CD4-positive, CD25-positive, alpha-beta regulatory T cell (primary cell): ENCODE measurements around the gene AQP7. TPM values are rescaled to one million over a fixed set of nuclear protein-coding genes. Genes with fewer than 3 reads are reported as not detected.

Experiments
- ATAC-seq, 2 donors: fragments of 150-1000 bp; cut with Tn5 transposase; one replicate each; pipeline ENCODE4 v1.10.0; 2021; ENCODE audit warnings: low read depth in 2 of 2, moderate number of reproducible peaks in 2 of 2, moderate library complexity in 1 of 2
- DNase-seq, 3 donors: peaks; one replicate each; pipeline versions ENCODE4 v3.0.0 to v3.0.0-alpha.2; 2012 to 2022; ENCODE audit warnings: mixed read lengths in 1 of 3
- H3K27ac ChIP-seq: one replicate; pipeline ENCODE4 v1.7.0; 2013; ENCODE audit warnings: mild to moderate bottlenecking, low read length; ENCODE audit not compliant: insufficient read depth, poor library complexity, severe bottlenecking
- H3K27me3 ChIP-seq: one replicate; pipeline ENCODE4 v1.7.0; 2013; ENCODE audit warnings: low read length; ENCODE audit not compliant: control insufficient read depth, insufficient read depth
- H3K36me3 ChIP-seq: one replicate; pipeline ENCODE4 v1.7.0; 2013; ENCODE audit warnings: mild to moderate bottlenecking, low read length, moderate library complexity; ENCODE audit not compliant: control insufficient read depth, insufficient read depth
- H3K4me1 ChIP-seq: 2 replicates; pipeline ENCODE4 v1.7.0; 2013; ENCODE audit warnings: mild to moderate bottlenecking, low read length; ENCODE audit not compliant: insufficient read depth, control insufficient read depth, poor library complexity, severe bottlenecking
- H3K4me3 ChIP-seq: one replicate; pipeline ENCODE4 v1.7.0; 2013; ENCODE audit warnings: low read depth, mild to moderate bottlenecking, low read length, moderate library complexity
- H3K9me3 ChIP-seq, 2 experiments: 1 replicate in 1 of 2; 2 replicates in 1 of 2; pipeline ENCODE4 v1.7.0; 2013; ENCODE audit warnings: low read length in 2 of 2, mild to moderate bottlenecking in 1 of 2, moderate library complexity in 1 of 2; ENCODE audit not compliant: control insufficient read depth in 2 of 2
- H3K27ac Mint-ChIP-seq, 3 donors: one replicate each; pipeline ENCODE4 v1.8.0; 2020 to 2022; ENCODE audit warnings: mild to moderate bottlenecking in 3 of 3, mixed read lengths in 3 of 3, moderate library complexity in 2 of 3
- H3K27me3 Mint-ChIP-seq: one replicate; pipeline ENCODE4 v1.8.0; 2022; ENCODE audit warnings: mild to moderate bottlenecking, mixed read lengths
- H3K36me3 Mint-ChIP-seq: one replicate; pipeline ENCODE4 v1.8.0; 2020; ENCODE audit warnings: mixed read lengths
- H3K4me1 Mint-ChIP-seq, 4 donors: one replicate each; pipeline ENCODE4 v1.8.0; 2020 to 2022; ENCODE audit warnings: mixed read lengths in 4 of 4, mild to moderate bottlenecking in 1 of 4
- H3K4me3 Mint-ChIP-seq, 4 donors: one replicate each; pipeline ENCODE4 v1.8.0; 2020 to 2022; ENCODE audit warnings: mild to moderate bottlenecking in 4 of 4, mixed read lengths in 4 of 4, moderate library complexity in 3 of 4
- H3K9me3 Mint-ChIP-seq, 7 donors: one replicate each; pipeline ENCODE4 v1.8.0; 2020 to 2022; ENCODE audit warnings: mixed read lengths in 7 of 7, mild to moderate bottlenecking in 3 of 7, moderate library complexity in 2 of 7
- polyA plus RNA-seq, 4 donors: library from polyadenylated mRNA; unstranded; fragments of 300-500 nt; fragmentation: Illumina TruSeq; gene quantifications; one replicate each; pipeline ENCODE4 v1.2.3, GENCODE V29; 2021
- total RNA-seq: library from RNA; stranded (reverse); gene quantifications from one replicate; pipeline ENCODE4 v1.2.3, GENCODE V29; 2022

The AQP7 gene
- total and polyA plus RNA-seq, 5 donors from 2014 or later, result 0.15 to 1.0 (median 0.45) TPM

DNA sequence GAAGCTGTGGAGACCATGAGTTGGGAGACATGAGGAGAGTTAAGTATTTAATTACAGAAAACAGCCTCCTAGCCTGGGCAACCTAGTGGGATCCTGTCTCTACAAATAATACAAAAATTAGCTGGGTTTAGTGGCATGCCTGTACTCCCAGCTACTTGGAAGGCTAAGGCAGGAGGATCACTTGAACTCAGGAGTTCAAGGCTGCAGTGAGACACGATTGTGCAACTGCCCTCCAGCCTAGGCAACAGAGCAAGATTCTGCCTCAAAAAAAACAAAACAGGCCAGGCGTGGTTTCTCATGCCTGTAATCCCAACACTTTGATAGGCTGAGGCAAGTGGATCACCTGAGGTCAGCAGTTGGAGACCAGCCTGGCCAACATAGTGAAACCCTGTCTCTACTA, 52.6 kb downstream of the AQP7 start:
- Mint-ChIP-seq H3K4me3 (no peak overlapping the region), H3K36me3 (peaks cover 37% of the 10 kb centered on the region), H3K9me3 (no peaks in the 10 kb centered on the region), H3K4me1 (peaks cover 2 to 7% (median 5%) of the 10 kb centered on the region in 4 donors), H3K27ac (no peak overlapping the region), H3K27me3 (no peaks in the 10 kb centered on the region)
- peaks cover 43% of the 10 kb centered on the region for H3K36me3 ChIP-seq
- no peaks in the 10 kb centered on the region for H3K4me1 ChIP-seq
- DNase-seq, result no peak
- no peaks in the 10 kb centered on the region for H3K27me3 ChIP-seq
- H3K9me3 ChIP-seq, result no peaks in the 10 kb centered on the region
- no peak for ATAC-seq
- no peak overlapping the region for H3K4me3 ChIP-seq
- H3K27ac ChIP-seq, result no peak overlapping the region

DNA sequence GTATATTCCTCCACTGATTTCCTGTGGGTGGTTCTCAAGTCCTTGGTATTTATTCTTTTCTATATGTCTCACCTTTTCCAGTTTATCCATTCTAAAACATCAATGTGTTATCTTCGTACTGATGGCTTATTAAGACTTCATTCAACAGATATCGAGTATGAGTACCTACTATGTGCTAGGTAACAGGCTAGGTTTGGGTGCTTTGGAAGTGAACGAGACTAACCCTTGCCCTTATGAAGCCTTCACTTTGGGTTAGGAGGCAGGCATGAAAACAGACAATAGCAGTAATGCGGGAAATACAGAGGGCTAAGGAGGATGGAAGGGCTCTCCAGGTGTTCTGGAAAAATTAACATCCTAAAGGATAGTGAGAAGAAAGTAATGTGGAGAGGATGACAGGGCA, 53.4 kb downstream of the AQP7 start:
- DNase-seq (no peak), ATAC-seq (no peak)
- Histone ChIP-seq H3K4me3 (no peak overlapping the region), H3K27ac (no peak overlapping the region), H3K27me3 (no peaks in the 10 kb centered on the region), H3K9me3 (no peaks in the 10 kb centered on the region), H3K4me1 (no peaks in the 10 kb centered on the region), H3K36me3 (peaks cover 48% of the 10 kb centered on the region)
- H3K36me3 Mint-ChIP-seq, result peaks cover 38% of the 10 kb centered on the region
- H3K27ac Mint-ChIP-seq, result no peak overlapping the region
- no peaks in the 10 kb centered on the region for H3K9me3 Mint-ChIP-seq
- H3K27me3 Mint-ChIP-seq, result no peaks in the 10 kb centered on the region
- no peak overlapping the region for H3K4me3 Mint-ChIP-seq
- peaks cover 0 to 5% (median 2%) of the 10 kb centered on the region in 4 donors for H3K4me1 Mint-ChIP-seq

- Histone ChIP-seq H3K4me1 (no peaks in the 10 kb centered on the region), H3K9me3 (no peaks in the 10 kb centered on the region), H3K4me3 (no peak overlapping the region), H3K36me3 (peaks cover 65% of the 10 kb centered on the region), H3K27me3 (no peaks in the 10 kb centered on the region), H3K27ac (no peak overlapping the region)
- DNase-seq (no peak), ATAC-seq (no peak)
- Mint-ChIP-seq H3K27ac (no peak overlapping the region), H3K4me1 (peaks cover 0 to 5% (median 2%) of the 10 kb centered on the region in 4 donors), H3K9me3 (no peaks in the 10 kb centered on the region), H3K4me3 (no peak overlapping the region), H3K36me3 (peaks cover 44% of the 10 kb centered on the region), H3K27me3 (no peaks in the 10 kb centered on the region)
These were observed 55.8 kb downstream of the AQP7 start for GRCh38 chr9:33346564-33346963.

DNA sequence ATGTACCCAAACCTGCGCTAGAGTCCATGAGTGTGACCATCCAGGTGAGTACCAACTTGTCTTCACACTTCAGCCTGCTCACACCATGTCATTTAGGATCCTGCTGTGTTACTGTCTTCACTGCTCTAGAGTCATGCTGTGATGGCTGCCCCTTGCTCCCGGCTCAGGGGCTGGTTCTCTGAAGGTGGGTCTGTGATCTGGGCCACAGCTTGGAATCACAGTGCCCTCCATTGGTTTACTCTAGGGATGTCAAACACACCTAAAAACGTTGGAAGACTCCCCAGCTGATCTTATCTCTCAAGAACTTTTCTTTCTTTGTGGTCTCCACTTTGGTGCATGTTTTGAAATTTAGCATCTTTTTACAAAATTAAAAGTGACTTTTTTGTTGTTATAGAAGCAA, 58.2 kb downstream of the AQP7 start:
- no peaks in the 10 kb centered on the region for H3K4me1 ChIP-seq
- H3K4me3 Mint-ChIP-seq, result no peak overlapping the region
- ATAC-seq (no peak), DNase-seq (no peak)
- H3K36me3 Mint-ChIP-seq, result peaks cover 60% of the 10 kb centered on the region
- H3K4me3 ChIP-seq, result no peak overlapping the region
- H3K9me3 Mint-ChIP-seq, result peaks cover 0 to 10% (median 3%) of the 10 kb centered on the region in 7 donors
- peaks cover 85% of the 10 kb centered on the region for H3K36me3 ChIP-seq
- peaks cover 0 to 6% (median 4%) of the 10 kb centered on the region in 4 donors for H3K4me1 Mint-ChIP-seq
- H3K27ac Mint-ChIP-seq, result peak overlapping the region in 1 of 3 donors; percentile 72
- peaks cover 0 to 13% of the 10 kb centered on the region in 2 experiments for H3K9me3 ChIP-seq
- H3K27me3 Mint-ChIP-seq, result no peaks in the 10 kb centered on the region
- H3K27ac ChIP-seq, result no peak overlapping the region
- H3K27me3 ChIP-seq, result no peaks in the 10 kb centered on the region

- peaks cover 5 to 13% of the 10 kb centered on the region in 2 experiments for H3K9me3 ChIP-seq
- Mint-ChIP-seq H3K4me3 (no peak overlapping the region), H3K27ac (peak overlapping the region in 1 of 3 donors; percentile 14), H3K36me3 (peaks cover 39% of the 10 kb centered on the region), H3K9me3 (peaks cover 2 to 12% (median 4%) of the 10 kb centered on the region in 7 donors), H3K27me3 (no peaks in the 10 kb centered on the region), H3K4me1 (peaks cover 0 to 6% (median 3%) of the 10 kb centered on the region in 4 donors)
- ATAC-seq (no peak), DNase-seq (no peak)
- peaks cover 71% of the 10 kb centered on the region for H3K36me3 ChIP-seq
- H3K4me3 ChIP-seq, result no peak overlapping the region
- no peaks in the 10 kb centered on the region for H3K4me1 ChIP-seq
- H3K27me3 ChIP-seq, result no peaks in the 10 kb centered on the region
- H3K27ac ChIP-seq, result no peak overlapping the region
These were observed 61.2 kb downstream of the AQP7 start for GRCh38 chr9:33341182-33341581.

GRCh38 chr9:33340186-33340585, 62.2 kb downstream of the AQP7 start:
- H3K4me3 Mint-ChIP-seq, result peak overlapping the region in 1 of 4 donors; percentile 32
- ATAC-seq (no peak), DNase-seq (no peak)
- H3K4me1 Mint-ChIP-seq, result peaks cover 0 to 6% (median 3%) of the 10 kb centered on the region in 4 donors
- Histone ChIP-seq H3K4me1 (no peaks in the 10 kb centered on the region), H3K27ac (no peak overlapping the region), H3K36me3 (peaks cover 64% of the 10 kb centered on the region), H3K4me3 (no peak overlapping the region), H3K27me3 (no peaks in the 10 kb centered on the region), H3K9me3 (peaks cover 5 to 13% of the 10 kb centered on the region in 2 experiments)
- H3K9me3 Mint-ChIP-seq, result peaks cover 2 to 12% (median 4%) of the 10 kb centered on the region in 7 donors
- H3K36me3 Mint-ChIP-seq, result peaks cover 41% of the 10 kb centered on the region
- H3K27ac Mint-ChIP-seq, result no peak overlapping the region
- no peaks in the 10 kb centered on the region for H3K27me3 Mint-ChIP-seq

Other genes with a start within 250 kb of the AQP7 start
- 87.8 TPM for gene B4GALT1, start 235.2 kb downstream of the AQP7 start, total RNA-seq
- gene B4GALT1, start 235.2 kb downstream of the AQP7 start, polyA plus RNA-seq, result 10 to 100 TPM; 18.8 to 21.7 (median 20.6) TPM
- not detected for gene SPINK4, start 162.4 kb downstream of the AQP7 start, total RNA-seq
- not detected for gene SPINK4, start 162.4 kb downstream of the AQP7 start, polyA plus RNA-seq
- 80.2 TPM for gene BAG1, start 137.9 kb downstream of the AQP7 start, total RNA-seq
- gene BAG1, start 137.9 kb downstream of the AQP7 start, polyA plus RNA-seq, result 100 to 1,000 TPM in 1 of 4 donors, 10 to 100 TPM in 3; 81.8 to 100 (median 94.4) TPM
- 25.5 TPM for gene CHMP5, start 137.5 kb downstream of the AQP7 start, total RNA-seq
- gene CHMP5, start 137.5 kb downstream of the AQP7 start, polyA plus RNA-seq, result 10 to 100 TPM; 48.6 to 58.3 (median 56.7) TPM
- 36.8 TPM for gene NFX1, start 112.1 kb downstream of the AQP7 start, total RNA-seq
- 10 to 100 TPM; 19.8 to 31.6 (median 26.7) TPM for gene NFX1, start 112.1 kb downstream of the AQP7 start, polyA plus RNA-seq
- gene AQP3, start 45.0 kb upstream of the AQP7 start, total RNA-seq, result 140 TPM
- 100 to 1,000 TPM; 371 to 543 (median 391) TPM for gene AQP3, start 45.0 kb upstream of the AQP7 start, polyA plus RNA-seq
- gene NOL6, start 71.4 kb upstream of the AQP7 start, total RNA-seq, result 29.4 TPM
- 10 to 100 TPM; 13.4 to 20.5 (median 14.0) TPM for gene NOL6, start 71.4 kb upstream of the AQP7 start, polyA plus RNA-seq
- gene ANKRD18B, start 121.7 kb upstream of the AQP7 start, total RNA-seq, result not detected
- gene ANKRD18B, start 121.7 kb upstream of the AQP7 start, polyA plus RNA-seq, result not detected